ENCODE data around the gene PRSS8. TPM values are rescaled to one million over a fixed set of nuclear protein-coding genes. Genes with fewer than 3 reads are reported as not detected.
"Not testable (repeated sequence)": the region's sequence is repeated elsewhere in the genome, so short reads cannot be mapped to it uniquely, and the experiment has no call there.

PRSS8 gene
- total RNA-seq, 2 donors from 2014 or later, result not detected

GRCh38 chr16:31110106-31111034 is 25.2 kb downstream of the PRSS8 start:
- Mint-ChIP-seq H3K4me3 (peak overlapping the region in 1 of 2 donors; percentile 82), H3K27ac (no peak overlapping the region), H3K36me3 (ENCODE audit: insufficient read depth in 2 of 2) (peaks cover 0 to 1% of the 10 kb centered on the region in 2 donors), H3K27me3 (ENCODE audit: low read depth) (no peaks in the 10 kb centered on the region), H3K4me1 (ENCODE audit: low read depth) (peaks cover 42% of the 10 kb centered on the region), H3K9me3 (no peaks in the 10 kb centered on the region)
- ATAC-seq (replicated peaks in 1 of 2) (no peak), DNase-seq (no peak)

- peak overlapping the region; percentile 66 to 82 for H3K4me3 Mint-ChIP-seq
- no peaks in the 10 kb centered on the region for H3K36me3 Mint-ChIP-seq (ENCODE audit: insufficient read depth in 2 of 2)
- no peaks in the 10 kb centered on the region for H3K27me3 Mint-ChIP-seq (ENCODE audit: low read depth)
- H3K9me3 Mint-ChIP-seq, result no peaks in the 10 kb centered on the region
- no peak for DNase-seq
- peak overlapping the region; percentile 10 for H3K27ac Mint-ChIP-seq
- peaks cover 38% of the 10 kb centered on the region for H3K4me1 Mint-ChIP-seq (ENCODE audit: low read depth)
- no peak for ATAC-seq (replicated peaks in 1 of 2)
These were observed 25.9 kb downstream of the PRSS8 start for GRCh38 chr16:31109622-31110021.

- Mint-ChIP-seq H3K9me3 (no peaks in the 10 kb centered on the region), H3K36me3 (ENCODE audit: insufficient read depth in 2 of 2) (no peaks in the 10 kb centered on the region)
These were observed 26.6 kb downstream of the PRSS8 start for GRCh38 chr16:31108794-31109558.

GRCh38 chr16:31108035-31108793 is 27.3 kb downstream of the PRSS8 start, which contains the start of gene BCKDK:
Gene BCKDK, plus strand, starts transcription at chr16:31108386. Its CDS starts 838 bp downstream, at chr16:31109224.
- H3K4me3 Mint-ChIP-seq, result peak within 1 kb of the TSS; percentile 94 to 98
- no peaks in the 10 kb centered on the region for H3K27me3 Mint-ChIP-seq (ENCODE audit: low read depth)
- no peaks in the 10 kb centered on the region for H3K9me3 Mint-ChIP-seq
- DNase-seq, result peak; percentile 80 to 85
- no peaks in the 10 kb centered on the region for H3K36me3 Mint-ChIP-seq (ENCODE audit: insufficient read depth in 2 of 2)
- peak; percentile 85 for ATAC-seq (replicated peaks in 1 of 2)
- H3K27ac Mint-ChIP-seq, result peak within 1 kb of the TSS; percentile 93
- H3K4me1 Mint-ChIP-seq (ENCODE audit: low read depth), result peaks cover 27% of the 10 kb centered on the region

More at GRCh38 chr16:31108794-31109558, 26.6 kb downstream of the PRSS8 start:
- Mint-ChIP-seq H3K4me1 (ENCODE audit: low read depth) (peaks cover 33% of the 10 kb centered on the region), H3K27ac (no peak overlapping the region), H3K4me3 (peak overlapping the region; percentile 69 to 94), H3K27me3 (ENCODE audit: low read depth) (no peaks in the 10 kb centered on the region)
- ATAC-seq (replicated peaks in 1 of 2), result no peak
- DNase-seq, result no peak

GRCh38 chr16:31107465-31107867 is 28.1 kb downstream of the PRSS8 start:
- Mint-ChIP-seq H3K27ac (peak overlapping the region; percentile 93), H3K4me1 (ENCODE audit: low read depth) (peaks cover 27% of the 10 kb centered on the region), H3K4me3 (peak overlapping the region; percentile 94 to 98), H3K9me3 (no peaks in the 10 kb centered on the region), H3K36me3 (ENCODE audit: insufficient read depth in 2 of 2) (no peaks in the 10 kb centered on the region), H3K27me3 (ENCODE audit: low read depth) (no peaks in the 10 kb centered on the region)
- DNase-seq, result peak; percentile 51 to 63
- peak; percentile 76 to 78 for ATAC-seq (replicated peaks in 1 of 2)

- H3K4me1 Mint-ChIP-seq (ENCODE audit: low read depth), result peaks cover 27% of the 10 kb centered on the region
- peak overlapping the region; percentile 94 to 98 for H3K4me3 Mint-ChIP-seq
- H3K27ac Mint-ChIP-seq, result no peak overlapping the region
- ATAC-seq (replicated peaks in 1 of 2) (no peak), DNase-seq (no peak)
- H3K36me3 Mint-ChIP-seq (ENCODE audit: insufficient read depth in 2 of 2), result no peaks in the 10 kb centered on the region
- H3K27me3 Mint-ChIP-seq (ENCODE audit: low read depth), result no peaks in the 10 kb centered on the region
- no peaks in the 10 kb centered on the region for H3K9me3 Mint-ChIP-seq
These were observed 28.7 kb downstream of the PRSS8 start for GRCh38 chr16:31106509-31107464.

- H3K36me3 Mint-ChIP-seq (ENCODE audit: insufficient read depth in 2 of 2), result no peaks in the 10 kb centered on the region
- peak; percentile 58 to 61 for ATAC-seq (replicated peaks in 1 of 2)
- H3K4me1 Mint-ChIP-seq (ENCODE audit: low read depth), result peaks cover 27% of the 10 kb centered on the region
- H3K9me3 Mint-ChIP-seq, result no peaks in the 10 kb centered on the region
- peak overlapping the region; percentile 43 to 62 for H3K4me3 Mint-ChIP-seq
- peak; percentile 88 to 92 for DNase-seq
- no peak overlapping the region for H3K27ac Mint-ChIP-seq
- no peaks in the 10 kb centered on the region for H3K27me3 Mint-ChIP-seq (ENCODE audit: low read depth)
These were observed 29.8 kb downstream of the PRSS8 start for GRCh38 chr16:31105677-31106213.

- not testable (repeated sequence) for H3K27ac Mint-ChIP-seq; H3K9me3 Mint-ChIP-seq; ATAC-seq (replicated peaks in 1 of 2); H3K27me3 Mint-ChIP-seq (ENCODE audit: low read depth); H3K36me3 Mint-ChIP-seq (ENCODE audit: insufficient read depth in 2 of 2); H3K4me3 Mint-ChIP-seq; DNase-seq
- H3K4me1 Mint-ChIP-seq (ENCODE audit: low read depth), result peaks cover 11% of the 10 kb centered on the region
These were observed 34.5 kb downstream of the PRSS8 start for GRCh38 chr16:31100876-31101641.

GRCh38 chr16:31099860-31100638 is 35.5 kb downstream of the PRSS8 start:
- DNase-seq, result no peak
- no peaks in the 10 kb centered on the region for H3K36me3 Mint-ChIP-seq (ENCODE audit: insufficient read depth in 2 of 2)
- ATAC-seq (replicated peaks in 1 of 2), result no peak
- no peak overlapping the region for H3K4me3 Mint-ChIP-seq
- no peaks in the 10 kb centered on the region for H3K9me3 Mint-ChIP-seq
- no peaks in the 10 kb centered on the region for H3K27me3 Mint-ChIP-seq (ENCODE audit: low read depth)
- peaks cover 15% of the 10 kb centered on the region for H3K4me1 Mint-ChIP-seq (ENCODE audit: low read depth)
- H3K27ac Mint-ChIP-seq, result no peak overlapping the region

- Mint-ChIP-seq H3K9me3 (no peaks in the 10 kb centered on the region), H3K4me1 (ENCODE audit: low read depth) (peaks cover 38% of the 10 kb centered on the region), H3K36me3 (ENCODE audit: insufficient read depth in 2 of 2) (no peaks in the 10 kb centered on the region), H3K27ac (peak within 1 kb of the TSS; percentile 80), H3K27me3 (ENCODE audit: low read depth) (no peaks in the 10 kb centered on the region), H3K4me3 (peak within 1 kb of the TSS; percentile 98)
- DNase-seq (peak; percentile 85 to 89), ATAC-seq (replicated peaks in 1 of 2) (peak; percentile 94 to 95)
These were observed 41.0 kb downstream of the PRSS8 start, which contains the start of gene VKORC1 for GRCh38 chr16:31094424-31095120. Gene VKORC1, minus strand, starts transcription at chr16:31094797. Its CDS starts 68 bp downstream, at chr16:31094729.

Measured in activated T-cell treated with anti-CD3 and anti-CD28 coated beads, Interleukin-2, amount 50 U/mL, for 72 hours (primary cell).